Activated CD4-positive, alpha-beta memory T cell treated with anti-CD3 and anti-CD28 coated beads for 36 hours (primary cell): ENCODE results near the gene USP3. TPM values are rescaled to one million over a fixed set of nuclear protein-coding genes. Genes with fewer than 3 reads are reported as not detected.
A peak's percentile ranks its signal among the peaks of the same experiment; 100 is the strongest.

Experiments
- CTCF ChIA-PET: fragments of 350-600 bp; sonication (Branson Sonifier 250); formaldehyde crosslinking; loops from one replicate; lab custom pipeline; 2021; ENCODE audit warnings: antibody characterized with exemption, inconsistent platforms; lab: Charles Lee
- POLR2A ChIA-PET: fragments of 350-600 bp; sonication (Branson Sonifier 250); formaldehyde crosslinking; loops from one replicate; lab custom pipeline; 2021; ENCODE audit warnings: antibody characterized with exemption; lab: Charles Lee
- DNase-seq: peaks from one replicate; pipeline ENCODE4 v3.0.0-alpha.2; 2020
- H3K27ac Mint-ChIP-seq: one replicate; pipeline ENCODE4 v1.8.0; 2021; ENCODE audit warnings: mixed read lengths
- H3K27me3 Mint-ChIP-seq: one replicate; pipeline ENCODE4 v1.8.0; 2021; ENCODE audit warnings: mixed read lengths
- H3K36me3 Mint-ChIP-seq: one replicate; pipeline ENCODE4 v1.8.0; 2021; ENCODE audit warnings: mixed read lengths
- H3K4me1 Mint-ChIP-seq: one replicate; pipeline ENCODE4 v1.8.0; 2021; ENCODE audit warnings: low read depth, mixed read lengths
- H3K4me3 Mint-ChIP-seq: one replicate; pipeline ENCODE4 v1.8.0; 2021; ENCODE audit warnings: mild to moderate bottlenecking, mixed read lengths
- H3K9me3 Mint-ChIP-seq: one replicate; pipeline ENCODE4 v1.8.0; 2021; ENCODE audit warnings: mixed read lengths
- intact Hi-C: fragments of 100-400 bp; cut with micrococcal nuclease; formaldehyde crosslinking; loops from one replicate; pipeline ENCODE4 v1.15.1; 2023
- total RNA-seq, 2 experiments: library from RNA; stranded (reverse); gene quantifications; one replicate each; pipeline ENCODE4 v1.2.3, GENCODE V29; 2021

USP3 gene
- total RNA-seq, 2 experiments from 2014 or later: 46.1 to 48.9 TPM

DNA sequence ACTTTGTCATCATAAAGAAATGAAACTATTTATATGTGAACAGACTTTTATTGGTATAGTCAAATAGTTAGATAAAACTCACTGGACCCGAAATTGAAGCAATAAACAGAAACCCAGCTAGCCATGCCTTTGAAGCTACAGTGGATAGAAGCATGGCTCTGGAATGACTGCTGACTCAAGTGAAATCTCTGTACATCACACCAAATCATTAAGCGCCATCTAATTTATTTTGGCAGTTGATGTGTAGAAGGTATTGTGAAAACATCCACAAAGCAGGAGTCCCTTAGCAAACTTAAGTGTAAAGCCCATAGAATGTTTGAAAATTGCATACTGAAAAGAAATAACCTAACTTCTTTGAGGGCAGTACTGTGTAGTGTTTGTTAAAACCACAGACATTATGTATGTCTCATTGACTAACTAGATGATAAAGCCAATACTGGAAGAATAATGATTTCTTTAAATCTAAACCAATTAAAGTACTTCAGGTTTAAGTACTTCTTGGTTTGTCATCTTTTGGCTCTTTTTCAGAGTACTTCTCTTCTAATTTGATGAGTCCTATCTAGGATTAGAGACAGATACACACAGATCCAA lies 50.0 kb downstream of the USP3 start:
- no peak overlapping the region for H3K4me3 Mint-ChIP-seq
- POLR2A ChIA-PET: interaction anchor here (1.3 to 2.0 kb wide), 2 partner anchors 42 to 49 kb away, joined by 4 to 5 read pairs; partner anchors contain the start of gene FBXL22
- peaks cover 62% of the 10 kb centered on the region for H3K4me1 Mint-ChIP-seq
- CTCF ChIA-PET: interaction anchor here (1.5 to 2.4 kb wide), 5 partner anchors 13 to 88 kb away, joined by 4 to 11 read pairs (median 6); no protein-coding TSS in a partner anchor
- no peak for DNase-seq
- H3K27me3 Mint-ChIP-seq: no peaks in the 10 kb centered on the region
- H3K36me3 Mint-ChIP-seq: peaks cover 21% of the 10 kb centered on the region
- intact Hi-C loops: loop anchor here (5.0 kb wide), 1 partner anchor 87 kb away; no protein-coding TSS in a partner anchor
- peak overlapping the region; percentile 21 for H3K27ac Mint-ChIP-seq
- H3K9me3 Mint-ChIP-seq: no peaks in the 10 kb centered on the region

DNA sequence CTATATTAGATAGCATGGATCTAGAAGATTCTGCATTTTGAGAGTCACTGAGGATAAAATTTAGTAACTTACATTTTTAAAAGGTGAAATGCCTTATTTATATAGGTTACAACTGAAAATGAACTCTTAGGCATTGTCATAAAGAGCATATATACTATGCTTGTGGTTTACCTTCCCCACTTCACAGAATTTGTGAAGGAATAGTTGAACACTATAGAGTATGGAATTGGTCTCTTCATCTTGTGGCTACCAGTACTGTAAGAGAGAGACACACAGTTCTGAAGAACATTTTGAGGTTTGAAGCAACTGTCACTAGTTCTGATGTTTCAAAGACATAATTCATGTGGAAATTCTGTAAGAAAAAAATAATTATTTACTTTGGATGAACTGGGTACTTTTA lies 51.1 kb downstream of the USP3 start:
- Mint-ChIP-seq H3K27ac (no peak overlapping the region), H3K4me1 (peaks cover 66% of the 10 kb centered on the region), H3K9me3 (no peaks in the 10 kb centered on the region), H3K27me3 (no peaks in the 10 kb centered on the region), H3K36me3 (peaks cover 24% of the 10 kb centered on the region), H3K4me3 (no peak overlapping the region)
- no peak for DNase-seq
- intact Hi-C loops: no loop called here
- ChIA-PET CTCF (no interaction called here), POLR2A (no interaction called here)

DNA sequence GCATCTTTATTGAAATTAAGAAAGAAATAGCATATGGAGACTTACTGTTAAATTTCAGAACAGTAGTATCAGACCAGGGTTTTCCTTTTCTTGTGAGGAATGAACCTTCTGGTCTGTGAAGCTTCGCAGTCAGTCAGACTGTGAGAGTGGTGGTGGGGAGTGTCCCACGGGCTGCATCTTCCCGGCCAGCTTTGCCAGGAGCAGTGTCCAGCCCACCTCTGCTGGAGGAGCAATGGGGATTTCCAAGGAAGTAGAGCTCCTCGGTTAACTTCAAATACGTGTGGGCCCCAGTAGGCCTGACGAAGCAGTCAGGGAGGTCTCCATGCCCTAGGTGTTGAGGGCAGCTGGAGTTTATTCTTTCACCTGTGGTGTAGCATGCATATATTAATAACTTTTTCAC lies 51.9 kb downstream of the USP3 start:
- H3K36me3 Mint-ChIP-seq: peaks cover 30% of the 10 kb centered on the region
- ChIA-PET POLR2A (no interaction called here), CTCF (interaction anchor here (1.2 to 1.8 kb wide), 3 partner anchors 12 to 89 kb away, joined by 3 read pairs; no protein-coding TSS in a partner anchor)
- H3K27ac Mint-ChIP-seq: peak overlapping the region; percentile 60
- no peak for DNase-seq
- H3K4me1 Mint-ChIP-seq: peaks cover 73% of the 10 kb centered on the region
- H3K27me3 Mint-ChIP-seq: no peaks in the 10 kb centered on the region
- no peaks in the 10 kb centered on the region for H3K9me3 Mint-ChIP-seq
- intact Hi-C loops: no loop called here
- no peak overlapping the region for H3K4me3 Mint-ChIP-seq

DNA sequence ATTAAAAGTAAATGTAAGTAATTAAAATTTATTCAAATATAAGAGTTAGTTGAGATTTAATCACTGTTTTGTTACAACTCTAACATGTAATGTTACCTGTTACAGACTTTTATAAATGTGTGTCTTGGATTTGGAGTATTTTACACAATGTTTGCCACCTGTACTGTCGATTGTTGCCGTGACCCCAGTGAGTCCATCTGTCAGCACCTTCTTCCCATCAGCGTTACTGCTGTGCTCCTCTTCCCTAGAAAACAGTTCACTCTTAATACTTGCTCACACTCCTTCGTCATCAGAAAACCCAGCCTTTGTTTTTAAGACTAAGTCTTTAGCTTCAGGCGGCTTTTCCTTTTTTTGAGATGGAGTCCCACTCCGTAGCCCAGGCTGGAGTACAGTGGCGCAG lies 52.3 kb downstream of the USP3 start:
- POLR2A ChIA-PET: no interaction called here

DNA sequence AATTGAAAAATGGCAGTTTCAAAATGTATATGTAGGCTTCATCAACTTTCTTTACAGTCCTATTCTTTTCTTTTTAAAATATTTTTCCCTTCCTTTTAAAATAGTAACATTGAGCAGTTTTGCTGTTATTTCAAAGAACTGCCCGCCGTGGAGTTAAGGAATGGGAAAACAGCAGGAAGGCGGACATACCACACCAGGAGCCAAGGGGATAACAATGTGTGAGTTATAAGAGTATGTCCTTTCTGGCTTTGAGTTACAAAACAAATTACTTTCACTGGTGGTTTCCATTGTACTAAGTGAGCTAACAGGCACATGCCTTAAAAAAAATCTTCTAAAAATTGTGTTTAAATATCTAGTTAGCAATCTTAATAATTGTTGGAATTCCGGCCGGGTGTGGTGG lies 55.4 kb downstream of the USP3 start:
- ChIA-PET POLR2A (interaction anchor here (0.7 kb wide), 1 partner anchor 27 kb away, joined by 3 read pairs; no protein-coding TSS in a partner anchor), CTCF (interaction anchor here (1.0 kb wide), 1 partner anchor 76 kb away, joined by 3 read pairs; no protein-coding TSS in a partner anchor)
- Mint-ChIP-seq H3K27me3 (no peaks in the 10 kb centered on the region), H3K9me3 (no peaks in the 10 kb centered on the region), H3K27ac (no peak overlapping the region), H3K36me3 (peaks cover 44% of the 10 kb centered on the region), H3K4me3 (no peak overlapping the region), H3K4me1 (peaks cover 50% of the 10 kb centered on the region)
- intact Hi-C loops: loop anchor here (1.0 to 2.0 kb wide), 2 partner anchors 33 to 49 kb away; no protein-coding TSS in a partner anchor
- no peak for DNase-seq

More for the DNA sequence above, 52.3 kb downstream of the USP3 start:
- Mint-ChIP-seq H3K4me3 (no peak overlapping the region), H3K36me3 (peaks cover 32% of the 10 kb centered on the region), H3K9me3 (no peaks in the 10 kb centered on the region), H3K4me1 (peaks cover 78% of the 10 kb centered on the region), H3K27me3 (no peaks in the 10 kb centered on the region), H3K27ac (peak overlapping the region; percentile 54)
- DNase-seq: no peak
- CTCF ChIA-PET: interaction anchor here (1.2 to 1.8 kb wide), 4 partner anchors 12 to 90 kb away, joined by 3 read pairs; no protein-coding TSS in a partner anchor
- intact Hi-C loops: no loop called here

DNA sequence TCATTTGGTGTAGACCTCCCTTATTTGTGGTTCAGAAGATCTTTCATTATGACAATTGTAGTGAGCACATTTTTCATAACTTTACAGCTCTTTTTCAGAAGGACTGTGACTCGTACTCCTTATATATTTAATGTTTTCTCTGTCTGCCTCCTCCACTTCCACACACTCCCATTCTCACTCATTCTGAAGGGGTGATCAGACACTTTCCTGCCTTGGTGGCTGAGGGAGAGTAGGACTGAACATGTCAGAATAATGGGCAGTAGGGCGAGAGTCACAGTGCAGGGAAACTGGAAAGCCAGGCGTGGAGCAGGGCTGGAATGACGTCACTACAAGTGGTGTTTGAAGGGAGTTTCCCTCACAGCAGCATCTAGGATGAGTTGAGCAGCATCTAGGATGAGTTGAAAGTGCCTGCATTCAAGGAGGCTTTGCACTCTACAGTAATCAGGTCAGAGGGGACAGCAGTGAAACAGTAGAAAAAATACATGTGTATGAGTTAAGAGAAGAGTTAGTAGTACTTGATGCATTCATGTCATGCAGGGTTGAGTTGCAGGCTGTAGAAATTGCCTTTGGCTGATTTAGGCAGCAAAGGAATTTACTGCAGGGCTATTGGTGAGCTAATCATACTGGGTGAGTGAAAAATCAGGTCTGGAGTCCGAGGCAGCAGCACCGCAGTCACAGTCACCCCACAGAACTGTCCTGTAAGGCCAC lies 56.5 kb downstream of the USP3 start:
- Mint-ChIP-seq H3K4me1 (peaks cover 45% of the 10 kb centered on the region), H3K27me3 (no peaks in the 10 kb centered on the region), H3K27ac (peak overlapping the region; percentile 63), H3K36me3 (peaks cover 50% of the 10 kb centered on the region), H3K4me3 (no peak overlapping the region), H3K9me3 (no peaks in the 10 kb centered on the region)
- CTCF ChIA-PET: interaction anchor here (1.0 kb wide), 2 partner anchors 51 to 55 kb away, joined by 3 to 5 read pairs; no protein-coding TSS in a partner anchor
- POLR2A ChIA-PET: no interaction called here
- peak; percentile 82 for DNase-seq
- intact Hi-C loops: loop anchor here (1.0 to 2.0 kb wide), 2 partner anchors 32 to 51 kb away; no protein-coding TSS in a partner anchor

DNA sequence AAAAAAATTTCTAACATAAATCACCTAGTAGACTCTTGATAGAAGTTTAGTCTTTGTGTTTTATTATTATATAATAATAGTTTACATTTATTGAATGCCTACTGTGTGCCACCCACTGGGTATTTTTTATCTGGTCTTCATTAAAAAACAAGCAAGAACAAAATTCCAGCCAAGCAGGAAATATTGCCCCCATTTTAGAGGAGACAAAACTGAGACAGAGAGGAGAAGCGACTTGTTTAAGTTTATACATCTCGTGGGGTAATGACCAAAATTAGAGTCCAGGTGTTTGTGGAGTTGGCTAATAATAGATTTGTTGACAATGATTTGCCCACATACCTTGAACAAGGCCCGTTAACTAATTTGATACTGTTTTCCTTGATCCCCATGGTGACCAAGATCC lies 59.7 kb downstream of the USP3 start:
- no peak for DNase-seq
- Mint-ChIP-seq H3K36me3 (peaks cover 44% of the 10 kb centered on the region), H3K27me3 (no peaks in the 10 kb centered on the region), H3K4me3 (no peak overlapping the region), H3K9me3 (no peaks in the 10 kb centered on the region), H3K27ac (no peak overlapping the region), H3K4me1 (peaks cover 40% of the 10 kb centered on the region)
- ChIA-PET CTCF (interaction anchor here (1.1 to 1.5 kb wide), 2 partner anchors 35 to 77 kb away, joined by 3 to 5 read pairs; no protein-coding TSS in a partner anchor), POLR2A (interaction anchor here (0.6 kb wide), 1 partner anchor 53 kb away, joined by 4 read pairs; no protein-coding TSS in a partner anchor)
- intact Hi-C loops: no loop called here

DNA sequence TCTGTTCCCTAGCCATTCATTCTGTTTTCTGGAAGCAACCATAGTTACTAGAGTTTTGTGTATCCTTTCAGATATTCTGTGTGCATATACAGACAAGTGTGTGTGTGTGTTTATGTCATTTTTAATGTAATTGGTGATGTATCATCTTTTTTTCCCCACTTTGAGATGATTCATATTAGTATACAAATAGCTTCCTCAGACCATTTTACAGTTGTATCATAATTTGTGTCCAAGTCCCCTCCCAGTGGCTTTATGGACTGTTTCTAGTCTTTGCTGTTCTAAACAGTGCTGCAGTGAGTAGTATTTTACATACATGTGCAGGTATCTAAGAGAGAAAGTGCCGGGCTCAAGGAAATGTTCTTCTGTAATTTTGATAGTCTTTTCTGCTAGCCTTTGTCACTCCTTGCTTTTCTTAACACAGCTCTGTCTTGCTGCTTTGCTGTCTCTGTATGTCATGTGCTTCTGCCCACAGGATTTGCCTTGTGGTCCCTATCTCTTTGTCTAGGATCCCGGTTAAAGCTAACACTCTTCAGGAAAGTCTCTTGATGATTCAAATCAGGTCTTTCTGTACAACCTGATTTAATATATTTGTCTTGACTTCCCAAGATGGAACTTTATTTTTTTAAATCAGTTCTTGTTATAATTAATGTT lies 61.3 kb downstream of the USP3 start:
- peaks cover 28% of the 10 kb centered on the region for H3K4me1 Mint-ChIP-seq
- H3K27me3 Mint-ChIP-seq: no peaks in the 10 kb centered on the region
- H3K9me3 Mint-ChIP-seq: no peaks in the 10 kb centered on the region
- ChIA-PET CTCF (interaction anchor here (0.6 to 1.7 kb wide), 8 partner anchors 12 to 112 kb away, joined by 3 to 6 read pairs (median 3); no protein-coding TSS in a partner anchor), POLR2A (interaction anchor here (1.3 kb wide), 1 partner anchor 28 kb away, joined by 3 read pairs; no protein-coding TSS in a partner anchor)
- H3K27ac Mint-ChIP-seq: peak overlapping the region; percentile 61
- intact Hi-C loops: no loop called here
- H3K4me3 Mint-ChIP-seq: no peak overlapping the region
- peaks cover 41% of the 10 kb centered on the region for H3K36me3 Mint-ChIP-seq
- DNase-seq: no peak

DNA sequence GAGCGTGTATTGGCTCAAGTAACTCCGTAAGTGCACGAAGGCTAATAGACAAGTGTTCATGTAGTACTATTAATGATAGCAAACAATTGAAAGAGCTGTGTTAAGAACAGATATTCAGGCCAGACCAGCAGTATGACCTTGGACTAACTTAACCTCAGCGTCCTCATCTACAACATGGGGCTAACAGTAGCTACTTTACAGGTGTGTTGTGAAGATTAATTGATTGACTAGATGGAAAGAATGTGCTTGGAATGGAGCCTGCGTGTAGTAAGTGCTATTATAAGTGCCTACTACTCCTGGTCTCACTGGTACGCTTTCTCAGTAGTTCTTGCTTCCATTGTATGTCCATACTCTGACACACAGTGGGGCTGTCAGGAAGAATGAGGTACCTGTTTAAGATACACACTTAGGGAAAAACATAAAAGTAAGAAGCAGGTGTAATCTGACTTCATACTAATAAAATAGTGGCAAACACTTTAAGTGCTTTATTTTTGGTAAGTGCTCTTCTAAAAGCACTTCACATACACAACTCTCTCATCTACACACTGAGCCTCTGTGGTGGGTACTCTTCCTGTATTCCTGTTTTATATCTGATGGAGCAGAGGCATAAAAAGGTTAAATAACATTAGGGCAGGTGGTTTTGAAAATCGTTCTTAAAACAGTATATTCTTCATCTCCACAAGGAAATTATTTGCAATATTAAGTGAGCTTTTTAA lies 68.5 kb downstream of the USP3 start:
- H3K9me3 Mint-ChIP-seq: no peaks in the 10 kb centered on the region
- peaks cover 22% of the 10 kb centered on the region for H3K4me1 Mint-ChIP-seq
- intact Hi-C loops: no loop called here
- ChIA-PET POLR2A (no interaction called here), CTCF (interaction anchor here (0.6 to 1.1 kb wide), 4 partner anchors 19 to 106 kb away, joined by 3 to 4 read pairs (median 4); no protein-coding TSS in a partner anchor)
- no peaks in the 10 kb centered on the region for H3K27me3 Mint-ChIP-seq
- H3K27ac Mint-ChIP-seq: peak overlapping the region; percentile 68
- peaks cover 32% of the 10 kb centered on the region for H3K36me3 Mint-ChIP-seq
- H3K4me3 Mint-ChIP-seq: no peak overlapping the region
- DNase-seq: no peak

DNA sequence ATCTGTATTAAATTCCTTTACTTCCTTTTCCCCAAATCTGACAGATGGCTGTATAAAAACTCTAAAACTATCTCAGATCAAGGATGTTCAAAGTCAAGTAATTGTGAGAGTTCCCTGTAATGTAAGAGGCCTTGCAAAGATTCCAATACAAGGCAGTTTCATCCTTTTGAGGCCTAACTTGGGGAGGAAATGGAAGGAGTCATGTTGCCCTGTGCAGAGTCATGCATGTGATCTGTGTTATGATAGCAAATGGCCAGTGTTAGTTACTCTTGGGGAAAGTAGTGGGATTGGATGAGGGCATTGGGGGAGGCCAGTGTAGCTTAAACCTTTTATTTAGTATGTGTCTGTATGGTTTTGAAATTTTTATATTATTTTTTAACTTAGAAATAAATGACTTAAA lies 69.1 kb downstream of the USP3 start:
- DNase-seq: no peak
- peak overlapping the region; percentile 68 for H3K27ac Mint-ChIP-seq
- ChIA-PET POLR2A (no interaction called here), CTCF (interaction anchor here (0.6 to 0.8 kb wide), 2 partner anchors 20 to 36 kb away, joined by 3 to 4 read pairs; no protein-coding TSS in a partner anchor)
- no peaks in the 10 kb centered on the region for H3K9me3 Mint-ChIP-seq
- H3K4me3 Mint-ChIP-seq: no peak overlapping the region
- H3K36me3 Mint-ChIP-seq: peaks cover 29% of the 10 kb centered on the region
- intact Hi-C loops: no loop called here
- peaks cover 19% of the 10 kb centered on the region for H3K4me1 Mint-ChIP-seq
- H3K27me3 Mint-ChIP-seq: no peaks in the 10 kb centered on the region

DNA sequence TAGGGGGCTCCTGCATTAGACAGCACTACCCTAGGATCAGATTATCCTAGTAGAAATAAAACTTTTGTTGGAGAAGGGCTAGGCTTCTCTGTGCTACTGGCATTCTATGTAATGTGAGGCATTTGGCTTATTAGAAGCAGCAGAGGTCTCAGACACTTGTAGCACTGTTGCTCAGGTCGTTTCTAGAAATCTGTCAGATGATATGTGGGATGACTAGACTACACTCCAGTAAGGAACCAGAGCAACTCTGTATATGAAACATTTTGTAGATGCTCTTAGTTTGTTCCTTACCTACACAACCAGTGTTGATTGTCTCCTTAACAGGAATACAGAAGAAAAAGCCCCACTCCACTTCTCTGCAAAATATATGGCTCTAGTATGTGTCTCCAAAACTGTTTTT lies 70.9 kb downstream of the USP3 start:
- ChIA-PET POLR2A (no interaction called here), CTCF (interaction anchor here (1.2 kb wide), 1 partner anchor 24 kb away, joined by 4 read pairs; no protein-coding TSS in a partner anchor)
- no peaks in the 10 kb centered on the region for H3K9me3 Mint-ChIP-seq
- no peaks in the 10 kb centered on the region for H3K27me3 Mint-ChIP-seq
- no peak overlapping the region for H3K27ac Mint-ChIP-seq
- intact Hi-C loops: no loop called here
- H3K4me3 Mint-ChIP-seq: no peak overlapping the region
- H3K4me1 Mint-ChIP-seq: peaks cover 14% of the 10 kb centered on the region
- peaks cover 26% of the 10 kb centered on the region for H3K36me3 Mint-ChIP-seq
- DNase-seq: no peak
